ENCODE data around the gene DPY30.

DNA sequence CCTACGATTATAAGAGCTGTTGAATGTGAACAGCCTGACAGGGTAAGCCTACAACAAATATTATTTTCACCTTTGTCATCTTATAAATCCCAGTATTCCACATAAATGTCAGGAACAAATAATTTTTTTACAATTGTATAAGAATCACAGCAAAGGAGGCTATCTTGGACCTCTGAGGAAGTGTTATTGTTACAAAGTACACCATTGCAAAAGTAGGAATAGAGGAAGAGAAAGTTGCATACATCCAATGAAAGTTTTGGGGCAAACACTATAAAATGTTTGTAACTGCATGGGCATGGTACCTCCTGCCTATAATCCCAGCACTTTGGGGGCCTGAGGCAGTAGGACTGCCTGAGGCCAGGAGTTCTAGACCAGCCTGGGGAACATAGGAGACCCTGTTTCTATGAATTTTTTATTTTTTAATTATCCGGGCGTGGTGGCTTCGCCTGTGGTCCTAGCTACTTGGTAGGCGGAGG, 28.1 kb downstream of the DPY30 start:
- TF ChIP-seq CTCF (optimal IDR thresholded peaks at IDR 0.05 in 1 of 3, IDR thresholded peaks at IDR 0.05 in 1 of 3, conservative IDR thresholded peaks at IDR 0.05 in 1 of 3; ENCODE audit: extremely low read depth in 1 of 3, insufficient read depth in 2 of 3, low read length in 3 of 3), result no peak
- no peak for TF ChIP-seq EZH2 (IDR thresholded peaks at IDR 0.05; ENCODE audit: low read length)
